HG03175 (cell line): ENCODE results near the gene SMIM11.
"Not testable (repeated sequence)": the region's sequence is repeated elsewhere in the genome, so short reads cannot be mapped to it uniquely, and the experiment has no call there.

ENCODE experiments used
- ATAC-seq: cut with Tn5 transposase; IDR thresholded peaks from one replicate; pipeline ENCODE4 v1.9.1; 2021; ENCODE audit warnings: mild to moderate bottlenecking, moderate library complexity; ENCODE audit not compliant: unreplicated experiment

The SMIM11 gene

GRCh38 chr21:34407294-34407693 is 32.0 kb downstream of the SMIM11 start:
- not testable (repeated sequence) for ATAC-seq

GRCh38 chr21:34417448-34418077 is 42.3 kb downstream of the SMIM11 start:
- not testable (repeated sequence) for ATAC-seq

GRCh38 chr21:34423805-34424204 is 48.5 kb downstream of the SMIM11 start, which contains the start of gene SMIM34:
Gene SMIM34 (minus strand): TSS chr21:34423951. CDS start chr21:34423839, 112 bp downstream.
- not testable (repeated sequence) for ATAC-seq

GRCh38 chr21:34427339-34427738 is 52.0 kb downstream of the SMIM11 start:
- ATAC-seq: not testable (repeated sequence)

- ATAC-seq: not testable (repeated sequence)
These were observed 53.1 kb downstream of the SMIM11 start for GRCh38 chr21:34428441-34428840.

GRCh38 chr21:34429710-34430109 is 54.4 kb downstream of the SMIM11 start:
- ATAC-seq: not testable (repeated sequence)
